ENCODE data around the gene KCNIP2. TPM values are rescaled to one million over a fixed set of nuclear protein-coding genes. Genes with fewer than 3 reads are reported as not detected.

Gene KCNIP2
- total RNA-seq, 1 experiment from 2014 or later: 4.3 TPM

DNA sequence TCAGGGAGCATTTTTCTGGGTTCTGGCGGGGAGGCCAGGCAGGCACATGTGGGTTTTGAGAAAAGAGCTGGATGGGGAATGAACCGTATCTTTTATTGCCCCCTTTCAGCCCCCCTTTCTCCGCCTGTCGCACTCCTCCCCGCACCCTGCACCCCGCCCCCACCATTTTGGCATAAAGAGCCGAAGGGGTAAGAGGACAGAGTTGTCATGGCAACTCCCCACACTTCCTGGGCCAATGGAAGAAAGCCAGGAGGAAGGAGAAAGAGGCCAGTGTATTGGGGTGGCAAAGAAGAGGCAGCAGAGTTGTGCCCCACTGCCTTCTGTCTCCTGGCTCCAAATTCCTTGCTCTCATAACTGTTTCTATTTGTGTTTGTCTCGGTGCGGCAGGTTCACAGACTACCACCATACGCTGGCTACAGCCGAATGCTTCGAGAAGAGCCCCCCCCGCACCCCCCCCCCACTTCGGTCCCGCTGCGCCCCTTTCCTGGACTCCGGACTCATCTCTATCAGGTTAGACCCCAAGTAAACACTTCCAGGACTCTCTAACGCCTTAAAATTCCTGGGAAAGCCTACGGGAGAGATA lies 3.4 kb downstream of the KCNIP2 start:
- peaks cover 5% of the 10 kb centered on the region; the same call in 1 of the 2 replicates for H3K4me1 ChIP-seq (ENCODE audit: control insufficient read depth, insufficient read depth, low read length)
- BruUV-seq (replicated peaks): no TSS peak

DNA sequence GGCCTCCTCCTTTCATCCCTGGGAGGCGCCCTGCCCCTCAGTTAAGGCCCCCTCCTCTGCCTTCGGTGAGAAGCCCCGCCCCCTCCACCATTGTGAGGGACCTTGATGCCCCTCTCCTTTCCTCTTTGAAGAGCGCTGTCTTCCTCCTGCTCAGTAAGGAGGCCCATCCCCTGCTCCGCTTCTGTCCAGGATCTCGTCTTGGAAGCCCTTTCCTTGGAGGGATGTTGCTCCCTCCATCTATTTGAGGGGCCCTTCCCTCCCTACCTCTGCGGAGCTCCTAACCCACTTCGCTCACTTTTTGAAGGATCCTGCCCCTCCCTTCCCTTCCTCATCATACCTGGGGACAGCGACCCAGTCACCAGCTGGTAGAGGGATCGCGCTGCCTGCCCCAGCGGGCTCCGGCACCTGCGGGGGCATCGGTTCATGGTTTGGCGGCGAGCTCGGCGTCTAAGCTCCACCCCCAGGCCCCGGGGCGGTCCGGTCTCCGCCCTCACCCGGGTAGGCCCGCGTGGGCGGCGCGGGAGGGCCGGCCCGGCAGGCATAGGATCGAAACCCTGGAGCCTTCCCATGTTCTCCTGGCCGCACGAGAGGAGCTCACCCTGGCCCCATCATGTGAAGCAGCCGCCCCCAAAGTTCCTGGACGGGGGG lies 4.1 kb downstream of the KCNIP2 start:
- DNase-seq (ENCODE audit: low read depth, low spot score) (no peak), ATAC-seq (no peak)
- Histone ChIP-seq H3K4me3 (ENCODE audit: low read depth in 2 of 2, low read length in 2 of 2) (peak overlapping the region in 1 of 2 experiments; percentile 41; a peak in 3 of 4 replicates), H3K36me3 (ENCODE audit: control insufficient read depth, insufficient read depth, low read length) (no peaks in the 10 kb centered on the region), H3K27me3 (ENCODE audit: control insufficient read depth, insufficient read depth, low read length) (no peaks in the 10 kb centered on the region), H3K4me1 (ENCODE audit: control insufficient read depth, insufficient read depth, low read length) (peaks cover 5% of the 10 kb centered on the region; the same call in 1 of the 2 replicates), H3K27ac (ENCODE audit: low read length) (no peak overlapping the region), H3K9me3 (ENCODE audit: control insufficient read depth, insufficient read depth, low read depth, low read length) (no peaks in the 10 kb centered on the region)
- POLR2A ChIA-PET: no interaction called here
- intact Hi-C loops (cut with micrococcal nuclease; ENCODE audit: unreplicated experiment): loop anchor here (2.0 kb wide), 2 partner anchors 49 to 233 kb away; no protein-coding TSS in a partner anchor
- TF ChIP-seq, protein P1, sequence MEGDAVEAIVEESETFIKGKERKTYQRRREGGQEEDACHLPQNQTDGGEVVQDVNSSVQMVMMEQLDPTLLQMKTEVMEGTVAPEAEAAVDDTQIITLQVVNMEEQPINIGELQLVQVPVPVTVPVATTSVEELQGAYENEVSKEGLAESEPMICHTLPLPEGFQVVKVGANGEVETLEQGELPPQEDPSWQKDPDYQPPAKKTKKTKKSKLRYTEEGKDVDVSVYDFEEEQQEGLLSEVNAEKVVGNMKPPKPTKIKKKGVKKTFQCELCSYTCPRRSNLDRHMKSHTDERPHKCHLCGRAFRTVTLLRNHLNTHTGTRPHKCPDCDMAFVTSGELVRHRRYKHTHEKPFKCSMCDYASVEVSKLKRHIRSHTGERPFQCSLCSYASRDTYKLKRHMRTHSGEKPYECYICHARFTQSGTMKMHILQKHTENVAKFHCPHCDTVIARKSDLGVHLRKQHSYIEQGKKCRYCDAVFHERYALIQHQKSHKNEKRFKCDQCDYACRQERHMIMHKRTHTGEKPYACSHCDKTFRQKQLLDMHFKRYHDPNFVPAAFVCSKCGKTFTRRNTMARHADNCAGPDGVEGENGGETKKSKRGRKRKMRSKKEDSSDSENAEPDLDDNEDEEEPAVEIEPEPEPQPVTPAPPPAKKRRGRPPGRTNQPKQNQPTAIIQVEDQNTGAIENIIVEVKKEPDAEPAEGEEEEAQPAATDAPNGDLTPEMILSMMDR (IDR thresholded peaks at IDR 0.05): no peak
- TF ChIP-seq, protein P2, sequence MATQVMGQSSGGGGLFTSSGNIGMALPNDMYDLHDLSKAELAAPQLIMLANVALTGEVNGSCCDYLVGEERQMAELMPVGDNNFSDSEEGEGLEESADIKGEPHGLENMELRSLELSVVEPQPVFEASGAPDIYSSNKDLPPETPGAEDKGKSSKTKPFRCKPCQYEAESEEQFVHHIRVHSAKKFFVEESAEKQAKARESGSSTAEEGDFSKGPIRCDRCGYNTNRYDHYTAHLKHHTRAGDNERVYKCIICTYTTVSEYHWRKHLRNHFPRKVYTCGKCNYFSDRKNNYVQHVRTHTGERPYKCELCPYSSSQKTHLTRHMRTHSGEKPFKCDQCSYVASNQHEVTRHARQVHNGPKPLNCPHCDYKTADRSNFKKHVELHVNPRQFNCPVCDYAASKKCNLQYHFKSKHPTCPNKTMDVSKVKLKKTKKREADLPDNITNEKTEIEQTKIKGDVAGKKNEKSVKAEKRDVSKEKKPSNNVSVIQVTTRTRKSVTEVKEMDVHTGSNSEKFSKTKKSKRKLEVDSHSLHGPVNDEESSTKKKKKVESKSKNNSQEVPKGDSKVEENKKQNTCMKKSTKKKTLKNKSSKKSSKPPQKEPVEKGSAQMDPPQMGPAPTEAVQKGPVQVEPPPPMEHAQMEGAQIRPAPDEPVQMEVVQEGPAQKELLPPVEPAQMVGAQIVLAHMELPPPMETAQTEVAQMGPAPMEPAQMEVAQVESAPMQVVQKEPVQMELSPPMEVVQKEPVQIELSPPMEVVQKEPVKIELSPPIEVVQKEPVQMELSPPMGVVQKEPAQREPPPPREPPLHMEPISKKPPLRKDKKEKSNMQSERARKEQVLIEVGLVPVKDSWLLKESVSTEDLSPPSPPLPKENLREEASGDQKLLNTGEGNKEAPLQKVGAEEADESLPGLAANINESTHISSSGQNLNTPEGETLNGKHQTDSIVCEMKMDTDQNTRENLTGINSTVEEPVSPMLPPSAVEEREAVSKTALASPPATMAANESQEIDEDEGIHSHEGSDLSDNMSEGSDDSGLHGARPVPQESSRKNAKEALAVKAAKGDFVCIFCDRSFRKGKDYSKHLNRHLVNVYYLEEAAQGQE (IDR thresholded peaks at IDR 0.05; ENCODE audit: insufficient read depth in 1 of 2, low read depth in 2 of 2, low read length in 1 of 2): no peak
- no peak for TF ChIP-seq TCF7L2 (IDR thresholded peaks at IDR 0.05; ENCODE audit: low read depth, low read length)
- no peak for TF ChIP-seq POLR2AphosphoS5 (IDR thresholded peaks at IDR 0.05; ENCODE audit: low read depth, low read length)
- no peak for TF ChIP-seq SIN3A (IDR thresholded peaks at IDR 0.05; ENCODE audit: borderline replicate concordance, insufficient read depth, low read depth, low read length)
- BruUV-seq (replicated peaks): no TSS peak
- CTCF ChIA-PET: interaction anchor here (0.7 to 1.6 kb wide), 3 partner anchors 10 to 159 kb away, joined by 4 to 12 read pairs (median 5); no protein-coding TSS in a partner anchor
- in situ Hi-C loops (cut with HindIII; ENCODE audit: low pct_unique_long_range_greater_than_20kb, low sequenced_read_pairs): no loop called here

More for the DNA sequence above, 3.4 kb downstream of the KCNIP2 start:
- ATAC-seq (no peak), DNase-seq (ENCODE audit: low read depth, low spot score) (no peak)
- intact Hi-C loops (cut with micrococcal nuclease; ENCODE audit: unreplicated experiment): loop anchor here (2.0 kb wide), 2 partner anchors 49 to 233 kb away; no protein-coding TSS in a partner anchor
- Histone ChIP-seq H3K9me3 (ENCODE audit: control insufficient read depth, insufficient read depth, low read depth, low read length) (no peaks in the 10 kb centered on the region), H3K27me3 (ENCODE audit: control insufficient read depth, insufficient read depth, low read length) (no peaks in the 10 kb centered on the region), H3K4me3 (ENCODE audit: low read depth in 2 of 2, low read length in 2 of 2) (peak overlapping the region in 1 of 2 experiments; percentile 41; a peak in 3 of 4 replicates), H3K36me3 (ENCODE audit: control insufficient read depth, insufficient read depth, low read length) (no peaks in the 10 kb centered on the region), H3K27ac (ENCODE audit: low read length) (no peak overlapping the region)
- no peak for TF ChIP-seq POLR2AphosphoS5 (IDR thresholded peaks at IDR 0.05; ENCODE audit: low read depth, low read length)
- TF ChIP-seq, protein P1 (IDR thresholded peaks at IDR 0.05): no peak
- TF ChIP-seq TCF7L2 (IDR thresholded peaks at IDR 0.05; ENCODE audit: low read depth, low read length): no peak
- TF ChIP-seq, protein P2 (IDR thresholded peaks at IDR 0.05; ENCODE audit: insufficient read depth in 1 of 2, low read depth in 2 of 2, low read length in 1 of 2): no peak
- TF ChIP-seq SIN3A (IDR thresholded peaks at IDR 0.05; ENCODE audit: borderline replicate concordance, insufficient read depth, low read depth, low read length): no peak
- POLR2A ChIA-PET: no interaction called here
- in situ Hi-C loops (cut with HindIII; ENCODE audit: low pct_unique_long_range_greater_than_20kb, low sequenced_read_pairs): no loop called here
- CTCF ChIA-PET: interaction anchor here (0.5 to 2.6 kb wide), 12 partner anchors 9 to 232 kb away, joined by 4 to 48 read pairs (median 5); partner anchors contain the start of gene NPM3

All from Panc1 (cell line).